ENCODE results near the gene BAIAP3.

BAIAP3 gene

DNA sequence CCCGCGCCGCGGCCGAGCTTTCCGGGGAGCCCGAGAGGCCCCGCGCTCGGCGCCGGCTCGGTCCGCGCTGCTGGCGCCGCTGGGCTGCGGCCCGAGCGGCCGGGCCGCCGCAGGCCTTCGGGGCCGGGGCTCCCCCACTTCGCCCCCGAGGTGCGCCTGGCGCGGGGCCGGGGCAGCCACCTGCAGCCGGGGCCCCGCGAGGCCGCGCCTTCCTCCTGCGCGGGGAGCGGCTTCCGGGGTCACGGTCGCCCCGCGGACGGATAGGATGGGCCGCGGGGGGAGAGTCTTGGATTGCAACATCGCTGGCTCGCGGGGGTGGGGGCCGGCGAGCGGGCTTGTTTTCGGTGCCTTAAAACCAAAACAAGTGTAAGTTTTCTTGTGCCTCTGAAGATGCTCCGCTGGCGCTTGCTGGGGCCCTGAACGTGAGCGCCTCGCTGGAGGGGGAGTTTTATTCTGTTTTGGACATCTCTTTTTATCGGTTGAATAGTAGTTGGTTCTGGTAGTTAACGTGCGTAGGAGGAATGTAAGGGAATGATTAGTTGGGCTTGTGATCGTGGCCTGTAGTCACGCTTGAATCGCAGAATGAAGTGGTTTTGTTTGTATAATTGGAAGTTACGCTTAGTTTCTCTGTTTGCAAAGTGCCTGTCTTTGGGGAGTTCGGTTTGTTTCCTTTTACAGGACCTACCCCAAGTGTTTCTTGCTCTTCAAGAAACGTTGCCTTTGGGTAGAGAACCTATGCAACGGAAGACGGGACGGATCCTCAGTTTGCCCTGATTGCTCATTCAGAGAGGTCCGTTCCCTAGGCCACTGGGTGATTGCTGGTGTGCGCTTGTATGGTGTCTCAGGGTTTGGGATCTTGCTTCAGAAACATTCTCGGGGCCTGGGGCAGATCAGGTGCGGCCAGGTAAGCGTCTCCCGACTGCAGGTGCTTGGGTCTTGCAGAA lies 23.3 kb upstream of the BAIAP3 start:
- in situ Hi-C loops (cut with MboI; ENCODE audit: low pct_unique_long_range_greater_than_20kb, low sequenced_read_pairs, unreplicated experiment) = no loop called here
- TF ChIP-seq, protein P1, sequence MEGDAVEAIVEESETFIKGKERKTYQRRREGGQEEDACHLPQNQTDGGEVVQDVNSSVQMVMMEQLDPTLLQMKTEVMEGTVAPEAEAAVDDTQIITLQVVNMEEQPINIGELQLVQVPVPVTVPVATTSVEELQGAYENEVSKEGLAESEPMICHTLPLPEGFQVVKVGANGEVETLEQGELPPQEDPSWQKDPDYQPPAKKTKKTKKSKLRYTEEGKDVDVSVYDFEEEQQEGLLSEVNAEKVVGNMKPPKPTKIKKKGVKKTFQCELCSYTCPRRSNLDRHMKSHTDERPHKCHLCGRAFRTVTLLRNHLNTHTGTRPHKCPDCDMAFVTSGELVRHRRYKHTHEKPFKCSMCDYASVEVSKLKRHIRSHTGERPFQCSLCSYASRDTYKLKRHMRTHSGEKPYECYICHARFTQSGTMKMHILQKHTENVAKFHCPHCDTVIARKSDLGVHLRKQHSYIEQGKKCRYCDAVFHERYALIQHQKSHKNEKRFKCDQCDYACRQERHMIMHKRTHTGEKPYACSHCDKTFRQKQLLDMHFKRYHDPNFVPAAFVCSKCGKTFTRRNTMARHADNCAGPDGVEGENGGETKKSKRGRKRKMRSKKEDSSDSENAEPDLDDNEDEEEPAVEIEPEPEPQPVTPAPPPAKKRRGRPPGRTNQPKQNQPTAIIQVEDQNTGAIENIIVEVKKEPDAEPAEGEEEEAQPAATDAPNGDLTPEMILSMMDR (IDR thresholded peaks at IDR 0.05; ENCODE audit: extremely low read depth, insufficient read depth, missing control alignments) = no peak

DNA sequence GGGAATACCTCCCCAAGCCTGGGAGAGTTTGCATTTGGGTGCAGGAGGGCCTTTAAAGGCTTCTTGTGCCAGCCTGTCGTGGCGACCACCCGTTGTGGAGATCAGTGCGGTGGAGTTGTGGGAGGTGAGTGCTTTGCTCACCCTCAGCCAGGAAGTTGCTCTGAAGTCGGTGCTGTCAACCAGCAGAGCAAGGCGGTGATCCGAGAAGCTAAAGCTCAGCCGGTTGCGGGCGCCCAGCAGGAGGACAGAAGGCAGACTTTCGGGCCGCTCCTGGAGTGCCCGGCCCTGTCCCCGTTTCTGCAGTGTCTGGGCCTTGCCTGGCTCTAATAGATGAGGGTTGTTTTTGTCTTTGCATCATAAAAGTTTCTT lies 22.6 kb upstream of the BAIAP3 start:
- TF ChIP-seq, protein P1 (IDR thresholded peaks at IDR 0.05; ENCODE audit: extremely low read depth, insufficient read depth, missing control alignments) = no peak
- no peak for DNase-seq (ENCODE audit: low spot score)
- in situ Hi-C loops (cut with MboI; ENCODE audit: low pct_unique_long_range_greater_than_20kb, low sequenced_read_pairs, unreplicated experiment) = no loop called here

More for the DNA sequence above, 23.3 kb upstream of the BAIAP3 start:
- no peak for DNase-seq (ENCODE audit: low spot score)

DNA sequence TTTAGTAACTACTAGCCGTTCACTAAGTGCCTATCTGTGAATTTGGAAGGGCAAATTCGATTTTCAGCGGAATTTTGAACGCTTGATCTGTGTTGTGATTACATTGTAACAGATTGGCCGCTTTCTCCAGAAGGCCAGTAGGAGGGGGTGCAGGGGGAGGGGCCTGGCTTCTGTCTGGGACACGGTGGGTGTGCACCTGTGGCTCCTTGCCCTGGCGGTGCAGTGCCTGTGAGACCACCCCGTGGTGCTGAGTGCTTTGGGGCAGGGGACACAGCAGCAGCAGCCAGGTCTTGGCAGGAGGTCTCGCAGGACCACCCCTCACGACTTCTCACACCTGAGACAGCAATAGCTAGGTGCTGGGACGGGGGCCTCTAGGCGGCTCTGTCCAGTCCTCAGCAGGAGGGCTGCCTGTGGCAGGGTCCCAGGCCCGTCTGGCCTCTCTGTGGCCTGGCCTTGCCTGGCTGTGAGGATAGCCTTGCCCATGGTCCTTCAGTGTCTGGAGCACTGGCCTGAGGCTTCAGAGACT lies 22.2 kb upstream of the BAIAP3 start:
- in situ Hi-C loops (cut with MboI; ENCODE audit: low pct_unique_long_range_greater_than_20kb, low sequenced_read_pairs, unreplicated experiment) = no loop called here
- no peak for DNase-seq (ENCODE audit: low spot score)

DNA sequence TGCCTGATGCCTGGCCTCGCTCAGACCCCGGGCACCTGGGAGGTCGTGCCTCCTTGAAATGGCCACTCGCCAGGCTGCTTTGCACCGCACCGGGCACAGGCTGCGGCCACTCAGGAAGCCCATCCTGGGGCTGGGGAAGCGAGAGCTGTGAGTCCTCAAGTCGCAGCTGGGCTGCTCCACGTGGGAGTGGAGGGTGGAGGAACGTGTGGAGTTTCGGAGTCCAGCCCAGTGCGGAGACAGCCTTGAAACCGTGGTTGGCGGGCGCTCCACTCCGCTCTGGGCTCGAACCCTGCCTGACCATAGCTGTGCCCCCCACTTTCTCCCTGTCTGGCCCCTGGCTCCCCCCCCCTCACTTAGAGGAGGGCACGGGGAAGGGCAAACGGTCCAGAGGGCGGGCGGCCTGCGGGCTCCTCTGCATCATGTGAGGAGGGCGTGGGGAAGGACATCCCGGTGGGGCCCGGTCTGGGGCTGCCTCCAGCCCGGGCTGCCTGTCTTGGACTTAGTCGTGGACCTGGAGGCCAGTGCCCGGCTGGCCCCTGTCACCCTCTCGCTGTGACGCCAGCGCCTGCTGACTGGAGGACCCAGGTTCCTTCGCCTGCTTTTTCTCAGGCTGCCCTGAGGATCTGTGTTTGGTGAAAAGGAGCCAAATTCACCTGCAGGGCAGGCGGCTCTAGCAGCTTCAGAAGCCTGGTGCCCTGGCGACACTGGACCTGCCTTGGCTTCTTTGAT lies 21.5 kb upstream of the BAIAP3 start:
- TF ChIP-seq, protein P1 (IDR thresholded peaks at IDR 0.05; ENCODE audit: extremely low read depth, insufficient read depth, missing control alignments) = no peak
- DNase-seq (ENCODE audit: low spot score) = no peak
- in situ Hi-C loops (cut with MboI; ENCODE audit: low pct_unique_long_range_greater_than_20kb, low sequenced_read_pairs, unreplicated experiment) = no loop called here

More for the DNA sequence above, 22.2 kb upstream of the BAIAP3 start:
- TF ChIP-seq, protein P1 (IDR thresholded peaks at IDR 0.05; ENCODE audit: extremely low read depth, insufficient read depth, missing control alignments) = no peak

DNA sequence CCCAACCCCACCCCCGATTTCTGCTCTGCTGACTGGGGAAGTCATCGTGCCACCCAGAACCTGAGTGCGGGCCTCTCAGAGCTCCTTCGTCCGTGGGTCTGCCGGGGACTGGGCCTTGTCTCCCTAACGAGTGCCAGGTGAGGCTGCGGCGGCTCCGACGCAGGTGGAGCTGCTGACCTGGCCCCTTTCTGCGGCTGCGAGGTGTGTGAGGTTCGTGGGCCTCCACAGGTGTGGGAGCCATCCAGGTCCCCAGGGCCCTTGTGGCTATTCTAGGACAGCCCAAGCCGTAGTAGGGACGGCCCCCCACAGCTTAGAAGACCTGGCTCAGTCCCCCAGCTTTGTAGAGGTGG lies 21.0 kb upstream of the BAIAP3 start:
- in situ Hi-C loops (cut with MboI; ENCODE audit: low pct_unique_long_range_greater_than_20kb, low sequenced_read_pairs, unreplicated experiment) = no loop called here
- TF ChIP-seq, protein P1 (IDR thresholded peaks at IDR 0.05; ENCODE audit: extremely low read depth, insufficient read depth, missing control alignments) = no peak
- DNase-seq (ENCODE audit: low spot score) = no peak

DNA sequence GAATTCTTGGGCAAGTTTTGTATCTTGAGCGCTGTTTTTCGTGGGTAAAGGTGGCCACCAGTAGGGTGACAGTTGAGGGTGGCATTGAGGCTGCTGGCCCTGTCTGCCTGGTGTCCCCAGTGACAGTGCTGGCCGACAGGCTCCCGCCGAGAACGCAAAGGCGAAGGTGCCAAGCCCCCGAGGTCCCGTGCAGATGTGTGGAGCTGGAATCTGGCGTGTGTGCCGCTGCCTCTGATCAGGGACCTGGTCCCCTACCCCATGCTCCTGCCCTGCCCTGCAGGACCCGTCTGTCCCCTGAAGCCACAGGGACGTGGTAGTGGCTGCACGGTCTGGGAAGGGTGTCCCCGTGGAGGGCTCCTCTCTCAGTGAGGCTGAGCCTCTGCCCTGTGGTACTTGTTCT lies 20.5 kb upstream of the BAIAP3 start:
- TF ChIP-seq, protein P1 (IDR thresholded peaks at IDR 0.05; ENCODE audit: extremely low read depth, insufficient read depth, missing control alignments) = no peak
- no peak for DNase-seq (ENCODE audit: low spot score)
- in situ Hi-C loops (cut with MboI; ENCODE audit: low pct_unique_long_range_greater_than_20kb, low sequenced_read_pairs, unreplicated experiment) = no loop called here
